IPS-18c (cell line): Measurements from ENCODE around the gene SCNN1A.

Experiments used
- H3K4me3 ChIP-seq: 2 replicates; pipeline ENCODE4 v1.7.0; 2013; ENCODE audit warnings: low read depth, mild to moderate bottlenecking, low read length, moderate library complexity; ENCODE audit not compliant: insufficient read depth
- H3K9me3 ChIP-seq: one replicate; pipeline ENCODE4 v1.6.1; 2013; ENCODE audit warnings: mild to moderate bottlenecking, low read length, moderate library complexity; ENCODE audit not compliant: control insufficient read depth, insufficient read depth

The SCNN1A gene

GRCh38 chr12:6301721-6302120, 73.6 kb downstream of the SCNN1A start:
- Histone ChIP-seq H3K4me3 (no peak overlapping the region), H3K9me3 (no peaks in the 10 kb centered on the region)

- Histone ChIP-seq H3K9me3 (no peaks in the 10 kb centered on the region), H3K4me3 (no peak overlapping the region)
These were observed 78.2 kb downstream of the SCNN1A start for GRCh38 chr12:6297170-6297569.
